GM20000 (cell line): ENCODE data around the gene AHNAK2.
"Not testable (repeated sequence)": the region's sequence is repeated elsewhere in the genome, so short reads cannot be mapped to it uniquely, and the experiment has no call there.

Experiments
- DNase-seq: peaks from one replicate; pipeline ENCODE4 v3.0.0; 2012; ENCODE audit warnings: low spot score
- CTCF ChIP-seq: IDR thresholded peaks from 2 replicates; pipeline ENCODE4 v1.5.1; 2012; ENCODE audit warnings: mild to moderate bottlenecking, control low read depth; ENCODE audit errors: extremely low read depth, missing control alignments

AHNAK2 gene

GRCh38 chr14:104948736-104949031 lies 29.5 kb downstream of the AHNAK2 start:
- TF ChIP-seq CTCF: no peak
- no peak for DNase-seq

- DNase-seq: not testable (repeated sequence)
These were observed 30.1 kb downstream of the AHNAK2 start for GRCh38 chr14:104947881-104948735.

GRCh38 chr14:104947201-104947600 lies 31.0 kb downstream of the AHNAK2 start:
- not testable (repeated sequence) for DNase-seq

- not testable (repeated sequence) for DNase-seq
These were observed 31.9 kb downstream of the AHNAK2 start for GRCh38 chr14:104945986-104946965.

GRCh38 chr14:104945266-104945665 lies 32.9 kb downstream of the AHNAK2 start:
- not testable (repeated sequence) for DNase-seq

GRCh38 chr14:104944436-104945205 lies 33.6 kb downstream of the AHNAK2 start:
- not testable (repeated sequence) for DNase-seq

GRCh38 chr14:104944016-104944308 lies 34.2 kb downstream of the AHNAK2 start:
- not testable (repeated sequence) for DNase-seq

GRCh38 chr14:104943216-104944015 lies 34.8 kb downstream of the AHNAK2 start:
- not testable (repeated sequence) for DNase-seq

GRCh38 chr14:104942586-104942985 lies 35.6 kb downstream of the AHNAK2 start:
- no peak for TF ChIP-seq CTCF
- DNase-seq: no peak

- TF ChIP-seq CTCF: no peak
- DNase-seq: no peak
These were observed 36.4 kb downstream of the AHNAK2 start for GRCh38 chr14:104941508-104942365.
